LNCaP clone FGC (cell line): Measurements from ENCODE around the gene CPT1A.
A peak's percentile ranks its signal among the peaks of the same experiment; 100 is the strongest.

Experiments used
- DNase-seq: peaks from one replicate; pipeline ENCODE4 v3.0.0-alpha.2; 2011; ENCODE audit warnings: low read depth
- H3K4me3 ChIP-seq: 2 replicates; pipeline ENCODE4 v1.5.1; 2011; ENCODE audit warnings: mild to moderate bottlenecking, low read depth, low read length, control low read depth
- CTCF ChIP-seq: IDR thresholded peaks from 2 replicates; pipeline ENCODE4 v1.5.1; 2012; ENCODE audit warnings: mild to moderate bottlenecking; ENCODE audit not compliant: control insufficient read depth, insufficient read depth; ENCODE audit errors: extremely low read depth

CPT1A gene

GRCh38 chr11:68741463-68741862 lies 100.3 kb downstream of the CPT1A start:
- DNase-seq: no peak
- TF ChIP-seq CTCF: no peak

GRCh38 chr11:68735646-68736045 lies 106.1 kb downstream of the CPT1A start:
- no peak for DNase-seq

More at GRCh38 chr11:68741463-68741862, 100.3 kb downstream of the CPT1A start:
- no peak overlapping the region for H3K4me3 ChIP-seq

DNA sequence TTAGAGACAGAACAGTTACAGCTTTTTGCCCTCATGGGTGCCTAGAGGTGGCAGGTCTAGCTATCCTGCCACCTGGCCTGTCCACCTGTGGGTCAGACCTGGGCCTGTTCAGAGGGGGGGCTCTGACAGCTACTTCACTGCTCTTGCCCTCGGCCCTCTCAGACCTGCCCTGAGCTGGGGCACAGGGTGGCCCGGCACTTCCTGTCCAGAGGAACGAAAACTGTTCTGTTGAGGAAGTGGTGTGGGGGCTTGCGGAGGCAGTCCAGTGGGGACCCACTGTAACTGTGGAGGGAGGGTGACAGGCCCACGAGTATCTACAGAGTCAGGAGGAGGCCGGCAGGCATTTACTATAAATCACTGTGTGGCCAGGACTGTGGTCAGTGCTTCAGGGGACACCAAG lies 106.6 kb downstream of the CPT1A start:
- no peak for TF ChIP-seq CTCF
- H3K4me3 ChIP-seq: no peak overlapping the region
- DNase-seq: no peak

More at GRCh38 chr11:68735646-68736045, 106.1 kb downstream of the CPT1A start:
- H3K4me3 ChIP-seq: no peak overlapping the region
- TF ChIP-seq CTCF: no peak

GRCh38 chr11:68734111-68734510 lies 107.6 kb downstream of the CPT1A start:
- no peak overlapping the region for H3K4me3 ChIP-seq
- no peak for TF ChIP-seq CTCF
- DNase-seq: no peak

DNA sequence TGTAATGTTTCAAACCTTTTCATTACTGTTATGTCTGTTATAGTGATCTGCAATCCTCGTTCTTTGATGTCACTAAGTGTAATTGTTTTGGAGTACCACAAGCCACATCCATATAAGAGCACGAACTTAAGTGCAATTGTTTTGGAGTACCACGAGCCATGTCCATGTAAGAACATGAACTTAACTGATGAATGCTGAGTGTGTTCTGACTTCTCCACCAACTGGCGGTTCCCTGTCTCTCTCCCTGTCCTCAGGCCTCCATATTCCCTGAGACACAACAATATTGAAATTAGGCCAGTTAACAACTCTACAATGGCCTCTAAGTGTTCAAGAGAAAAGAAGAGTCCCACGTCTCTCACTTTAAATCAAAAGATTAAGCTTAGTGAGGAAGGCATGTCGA lies 113.9 kb downstream of the CPT1A start:
- TF ChIP-seq CTCF: 0 out of 2 replicates have a peak, but pooled peaks have one; percentile 10
- no peak for DNase-seq
- no peak overlapping the region for H3K4me3 ChIP-seq

DNA sequence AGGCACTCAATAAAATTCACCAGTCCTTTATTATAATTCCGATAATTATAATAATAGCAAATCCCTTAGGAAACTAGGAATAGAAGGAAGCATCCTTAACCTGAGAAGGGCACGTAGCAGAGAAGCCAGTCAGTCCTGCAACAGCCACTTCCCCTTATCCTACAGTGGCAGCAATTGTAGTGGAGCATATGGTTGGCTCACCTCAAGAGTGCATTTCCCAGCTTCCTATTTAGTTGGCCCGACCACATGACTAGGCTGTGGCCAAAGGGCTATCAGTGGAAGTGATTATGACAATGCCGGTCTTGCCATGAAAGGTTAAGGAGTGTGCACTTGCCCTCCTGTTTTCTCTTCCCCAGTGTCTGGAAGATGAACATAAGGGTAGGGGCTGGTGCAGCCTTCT lies 117.4 kb downstream of the CPT1A start:
- H3K4me3 ChIP-seq: no peak overlapping the region
- no peak for TF ChIP-seq CTCF
- DNase-seq: no peak

DNA sequence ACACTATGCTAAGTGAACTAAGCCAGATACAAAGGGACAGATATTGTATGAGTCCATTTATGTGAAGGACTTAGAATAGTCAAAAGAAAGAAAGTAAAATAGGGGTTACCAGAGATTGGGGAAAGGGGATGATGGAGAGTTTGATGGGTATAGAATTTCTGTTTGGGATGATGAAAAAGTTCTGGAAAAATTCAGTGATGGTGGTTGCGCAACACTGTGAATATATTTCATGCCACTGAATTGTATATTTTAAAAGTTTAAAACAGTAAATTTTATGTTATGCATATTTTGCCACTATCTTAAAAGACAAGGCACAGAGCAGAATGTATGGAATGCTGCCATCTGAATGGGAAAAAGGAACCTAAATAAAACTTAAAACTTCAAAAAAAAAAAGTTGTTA lies 119.6 kb downstream of the CPT1A start:
- no peak for DNase-seq

More for the DNA sequence above, 119.6 kb downstream of the CPT1A start:
- TF ChIP-seq CTCF: no peak
- H3K4me3 ChIP-seq: no peak overlapping the region
